Breast epithelium (tissue), 3 donors: Measurements from ENCODE around the gene MACROD2.

Source experiments
- POLR2A ChIP-seq: fragments of 450-650 bp; IDR thresholded peaks from one replicate; pipeline ENCODE4 v1.6.1; 2016; ENCODE audit warnings: antibody characterized with exemption, mild to moderate bottlenecking, moderate library complexity
- POLR2AphosphoS5 ChIP-seq, 3 donors: sonication (generic); formaldehyde crosslinking; IDR thresholded peaks; one replicate each; pipeline ENCODE4 v1.6.1; 2017; ENCODE audit warnings: antibody characterized with exemption in 3 of 3
- TF ChIP-seq, protein P1 (sequence below), 3 donors: fragments of 450-650 bp; IDR thresholded peaks; one replicate each; pipeline ENCODE4 v1.5.1; 2016 to 2017; ENCODE audit warnings: antibody characterized with exemption in 3 of 3, mild to moderate bottlenecking in 3 of 3, moderate library complexity in 3 of 3

DNA sequence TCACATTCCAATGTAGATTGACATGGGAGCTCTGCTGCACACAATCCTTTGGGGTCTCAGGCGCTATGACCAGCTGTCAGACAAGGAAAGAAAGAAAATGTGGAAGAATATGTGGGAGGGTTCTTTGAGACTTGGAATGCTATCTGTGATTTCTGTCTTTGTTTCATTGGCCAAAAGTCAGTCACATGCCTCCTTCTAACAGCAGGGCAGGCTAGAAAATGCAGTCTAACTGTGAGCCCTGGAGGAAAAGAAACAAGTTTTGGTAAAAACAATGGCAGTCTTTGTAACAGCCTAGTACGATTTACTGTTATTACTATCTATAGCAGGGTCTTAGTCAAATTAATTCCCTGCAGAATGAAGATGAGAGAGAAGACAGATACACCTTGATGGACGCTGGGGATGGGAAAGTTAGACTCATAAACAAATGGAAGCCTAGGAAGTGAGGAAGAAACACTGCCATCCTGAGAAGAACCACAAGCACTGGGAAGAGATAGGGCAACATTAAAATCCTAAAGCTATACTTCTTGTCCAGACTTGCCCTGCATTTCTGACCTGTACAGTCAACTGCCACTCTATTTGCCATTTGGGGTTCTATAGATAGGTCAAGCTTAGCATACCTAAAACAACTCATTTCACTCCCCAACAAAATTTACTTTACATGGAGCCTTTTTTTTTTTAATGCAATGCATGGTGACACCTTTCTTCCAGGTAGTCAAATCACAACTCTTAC is 1744.9 kb downstream of the MACROD2 start:
- TF ChIP-seq, protein P1, sequence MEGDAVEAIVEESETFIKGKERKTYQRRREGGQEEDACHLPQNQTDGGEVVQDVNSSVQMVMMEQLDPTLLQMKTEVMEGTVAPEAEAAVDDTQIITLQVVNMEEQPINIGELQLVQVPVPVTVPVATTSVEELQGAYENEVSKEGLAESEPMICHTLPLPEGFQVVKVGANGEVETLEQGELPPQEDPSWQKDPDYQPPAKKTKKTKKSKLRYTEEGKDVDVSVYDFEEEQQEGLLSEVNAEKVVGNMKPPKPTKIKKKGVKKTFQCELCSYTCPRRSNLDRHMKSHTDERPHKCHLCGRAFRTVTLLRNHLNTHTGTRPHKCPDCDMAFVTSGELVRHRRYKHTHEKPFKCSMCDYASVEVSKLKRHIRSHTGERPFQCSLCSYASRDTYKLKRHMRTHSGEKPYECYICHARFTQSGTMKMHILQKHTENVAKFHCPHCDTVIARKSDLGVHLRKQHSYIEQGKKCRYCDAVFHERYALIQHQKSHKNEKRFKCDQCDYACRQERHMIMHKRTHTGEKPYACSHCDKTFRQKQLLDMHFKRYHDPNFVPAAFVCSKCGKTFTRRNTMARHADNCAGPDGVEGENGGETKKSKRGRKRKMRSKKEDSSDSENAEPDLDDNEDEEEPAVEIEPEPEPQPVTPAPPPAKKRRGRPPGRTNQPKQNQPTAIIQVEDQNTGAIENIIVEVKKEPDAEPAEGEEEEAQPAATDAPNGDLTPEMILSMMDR (IDR thresholded peaks at IDR 0.05): no peak
- no peak for TF ChIP-seq POLR2A
- TF ChIP-seq POLR2AphosphoS5 (IDR thresholded peaks at IDR 0.05): no peak
